WERI-Rb-1 (cell line): ENCODE results near the gene CYTH2.
"Not testable (repeated sequence)": the region's sequence is repeated elsewhere in the genome, so short reads cannot be mapped to it uniquely, and the experiment has no call there.

Experiments
- DNase-seq: peaks from one replicate; pipeline ENCODE4 v3.0.0-alpha.2; 2020
- H3K27ac ChIP-seq: fragments of 250-450 bp; sonication (Bioruptor Pico); 2 replicates; pipeline ENCODE4 v1.5.1; 2020; ENCODE audit warnings: mild to moderate bottlenecking, moderate library complexity
- H3K27me3 ChIP-seq: fragments of 250-450 bp; sonication (Bioruptor Pico); 2 replicates; pipeline ENCODE4 v1.5.1; 2021; ENCODE audit warnings: mild to moderate bottlenecking, low read depth, moderate library complexity; ENCODE audit not compliant: insufficient read depth, severe bottlenecking
- H3K36me3 ChIP-seq: fragments of 250-450 bp; sonication (Bioruptor Pico); 2 replicates; pipeline ENCODE4 v1.5.1; 2020; ENCODE audit warnings: mild to moderate bottlenecking, moderate library complexity
- H3K4me3 ChIP-seq: 2 replicates; pipeline ENCODE4 v1.5.1; 2011; ENCODE audit warnings: low read depth, mild to moderate bottlenecking, control low read depth, low read length
- H3K9me3 ChIP-seq: fragments of 250-450 bp; sonication (Bioruptor Pico); 2 replicates; pipeline ENCODE4 v1.5.1; 2021; ENCODE audit warnings: mild to moderate bottlenecking, moderate library complexity; ENCODE audit not compliant: severe bottlenecking
- CTCF ChIP-seq: IDR thresholded peaks from 2 replicates; pipeline ENCODE4 v1.5.1; 2011; ENCODE audit warnings: low read depth, mild to moderate bottlenecking, control low read depth, inconsistent platforms, low read length

Gene CYTH2

DNA sequence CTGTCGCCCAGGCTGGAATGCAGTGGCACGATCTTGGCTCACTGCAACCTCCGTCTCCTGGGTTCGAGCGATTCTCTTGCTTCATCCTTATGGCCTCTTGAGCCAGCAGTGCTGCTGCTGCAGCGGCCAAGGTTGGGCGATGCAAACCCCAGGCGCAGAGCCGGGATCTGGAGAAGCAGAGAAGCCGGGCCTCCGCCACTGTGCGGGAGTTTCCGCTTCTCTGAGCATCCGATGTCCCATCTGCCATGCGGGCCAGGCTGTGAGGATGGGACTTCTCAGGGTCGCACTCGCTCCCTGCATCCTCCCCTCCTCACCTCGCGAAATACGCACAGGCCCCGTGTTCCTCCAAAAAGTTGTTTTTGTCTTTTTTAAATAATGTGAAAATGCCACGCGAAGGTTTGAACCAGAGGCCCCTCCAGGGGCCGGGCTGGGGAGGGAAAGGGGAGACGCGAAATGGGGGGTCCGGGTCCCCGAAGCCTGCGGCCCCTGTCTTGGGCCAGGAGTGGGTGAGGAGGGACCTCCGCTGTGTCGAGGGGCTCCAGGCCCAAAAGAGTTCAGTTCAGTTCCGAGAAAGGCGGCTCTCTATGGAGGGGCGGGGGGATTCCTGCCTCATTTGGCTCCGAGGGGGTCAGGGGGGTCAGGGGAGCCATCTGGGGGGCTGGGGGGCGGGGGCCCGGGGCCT lies 15.9 kb downstream of the CYTH2 start:
- no peak overlapping the region for H3K27ac ChIP-seq
- no peak for TF ChIP-seq CTCF
- H3K9me3 ChIP-seq = no peaks in the 10 kb centered on the region
- DNase-seq = no peak
- peaks cover 18% of the 10 kb centered on the region for H3K36me3 ChIP-seq
- H3K27me3 ChIP-seq = peaks cover 1% of the 10 kb centered on the region
- no peak overlapping the region for H3K4me3 ChIP-seq

GRCh38 chr19:48486706-48487105 lies 17.5 kb downstream of the CYTH2 start:
- H3K36me3 ChIP-seq, DNase-seq, H3K9me3 ChIP-seq, H3K27ac ChIP-seq, H3K4me3 ChIP-seq, H3K27me3 ChIP-seq: not testable (repeated sequence)

DNA sequence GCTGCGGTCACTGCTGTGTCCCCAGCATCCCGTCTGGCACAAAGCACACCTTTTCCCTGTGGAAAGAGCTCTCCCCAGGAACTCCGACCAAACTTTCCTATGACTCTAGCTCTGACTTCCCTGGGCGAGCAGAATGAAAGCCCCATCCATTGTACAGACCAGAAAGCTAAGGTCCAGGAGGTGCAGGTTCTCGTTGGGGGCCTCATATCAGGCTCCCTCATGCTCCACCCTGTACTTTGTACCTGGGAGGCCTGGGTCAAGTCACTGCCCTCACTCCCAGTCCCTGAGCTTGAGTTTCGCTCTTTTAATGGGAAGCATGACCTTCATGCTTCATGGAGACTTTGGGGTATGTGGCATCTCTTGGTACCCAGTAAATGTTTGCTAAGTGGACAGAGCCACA lies 18.4 kb downstream of the CYTH2 start:
- Histone ChIP-seq H3K4me3 (no peak overlapping the region), H3K36me3 (peaks cover 5% of the 10 kb centered on the region), H3K27ac (no peak overlapping the region), H3K9me3 (no peaks in the 10 kb centered on the region), H3K27me3 (peaks cover 7% of the 10 kb centered on the region)
- no peak for DNase-seq
- TF ChIP-seq CTCF = no peak

DNA sequence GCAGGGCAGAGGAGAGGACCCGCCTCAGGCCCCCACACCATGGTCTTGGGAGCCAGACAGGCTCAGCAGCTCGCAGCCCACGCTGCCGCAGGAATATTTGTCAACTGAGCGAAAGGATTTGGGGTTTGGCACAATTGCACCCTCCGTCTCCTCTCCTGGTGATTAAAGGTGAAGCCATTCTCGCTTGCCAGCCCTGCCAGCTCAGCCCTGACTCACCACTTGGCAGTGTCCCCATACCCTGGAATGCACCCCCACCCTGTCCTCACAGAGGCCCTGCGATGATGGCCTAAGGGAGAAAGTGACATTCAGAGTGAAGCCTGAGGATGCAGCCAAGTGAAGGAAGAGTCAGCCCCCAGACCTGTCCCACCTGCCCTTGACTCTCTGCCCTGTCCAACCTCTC lies 18.8 kb downstream of the CYTH2 start:
- no peak for DNase-seq
- H3K27me3 ChIP-seq = peaks cover 7% of the 10 kb centered on the region
- no peak overlapping the region for H3K27ac ChIP-seq
- H3K4me3 ChIP-seq = no peak overlapping the region
- peaks cover 5% of the 10 kb centered on the region for H3K36me3 ChIP-seq
- no peaks in the 10 kb centered on the region for H3K9me3 ChIP-seq
- TF ChIP-seq CTCF = no peak

DNA sequence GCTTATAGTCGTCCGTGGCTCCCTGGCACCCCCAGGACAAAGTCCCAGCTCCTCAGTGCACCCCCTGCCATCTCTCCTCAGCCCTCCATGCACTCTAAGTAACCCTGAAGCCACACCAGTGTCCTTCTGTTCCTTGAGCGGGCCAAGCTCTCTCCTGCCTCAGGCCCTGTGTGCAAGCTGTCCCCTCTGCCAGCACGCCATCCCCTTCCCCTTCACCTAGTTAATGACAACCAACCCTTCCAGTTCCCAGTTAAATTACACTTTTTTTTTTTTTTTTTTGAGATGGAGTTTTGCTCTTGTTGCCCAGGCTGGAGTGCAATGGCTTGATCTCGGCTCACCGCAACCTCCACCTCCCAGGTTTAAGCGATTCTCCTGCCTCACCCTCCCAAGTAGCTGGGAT lies 19.3 kb downstream of the CYTH2 start:
- not testable (repeated sequence) for DNase-seq, H3K27me3 ChIP-seq, H3K36me3 ChIP-seq, H3K4me3 ChIP-seq, H3K9me3 ChIP-seq, H3K27ac ChIP-seq

DNA sequence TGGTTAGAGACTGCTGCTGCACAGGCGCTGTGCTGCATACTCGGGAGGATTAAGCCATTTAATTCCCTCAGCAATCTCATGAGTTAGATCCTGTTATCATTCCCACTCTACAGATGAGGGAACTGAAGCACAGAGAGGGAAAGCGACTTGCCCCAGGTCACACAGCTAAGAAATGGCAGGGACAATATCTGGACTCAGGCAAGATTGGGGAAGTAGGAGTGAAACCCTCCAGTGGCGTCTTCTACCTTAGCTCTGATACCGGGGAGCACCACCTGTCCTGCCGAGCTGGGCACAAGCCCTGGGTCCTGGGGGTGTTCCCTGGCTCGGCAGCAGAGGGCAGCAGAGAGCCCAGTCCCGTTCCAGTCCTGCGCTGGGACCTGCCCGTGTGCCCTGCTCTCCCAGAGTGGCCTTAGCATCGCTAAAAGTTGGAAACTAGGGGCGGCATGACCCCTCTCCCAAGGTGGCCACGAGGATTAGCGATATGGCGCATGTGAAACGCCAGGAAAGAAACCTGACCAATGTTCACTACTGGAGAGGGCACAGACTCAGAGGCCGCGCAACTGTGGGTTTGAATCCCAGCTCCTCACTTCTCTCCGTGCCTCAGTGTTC lies 20.5 kb downstream of the CYTH2 start:
- Histone ChIP-seq H3K36me3 (no peaks in the 10 kb centered on the region), H3K27ac (no peak overlapping the region), H3K4me3 (no peak overlapping the region), H3K9me3 (no peaks in the 10 kb centered on the region), H3K27me3 (peaks cover 7% of the 10 kb centered on the region)
- peak; percentile 78 for DNase-seq
- TF ChIP-seq CTCF = peak; percentile 94
